GM23338 (cell line): ENCODE data around the gene CEP57. TPM values are rescaled to one million over a fixed set of nuclear protein-coding genes. Genes with fewer than 3 reads are reported as not detected.

Experiments
- ATAC-seq: fragments of 200-7000 bp; cut with Tn5 transposase; 3 replicates; pipeline ENCODE4 v1.9.1; 2020
- DNase-seq: peaks from one replicate; pipeline ENCODE4 v3.0.0-alpha.2; 2015; ENCODE audit warnings: low spot score
- H2AFZ ChIP-seq: fragments of 200-600 bp; sonication (generic); 2 replicates; pipeline ENCODE4 v1.8.0; 2016; ENCODE audit warnings: antibody characterized with exemption, mild to moderate bottlenecking, moderate library complexity
- H3F3A ChIP-seq: fragments of 200-600 bp; sonication (generic); replicated peaks from 2 replicates; pipeline ENCODE4 v1.8.0; 2017; ENCODE audit warnings: antibody characterized with exemption, mixed run types, low read depth
- H3K27ac ChIP-seq: fragments of 200-600 bp; sonication (generic); 2 replicates; pipeline ENCODE4 v1.6.1; 2016; ENCODE audit warnings: low read depth
- H3K27me3 ChIP-seq: fragments of 200-600 bp; sonication (generic); 2 replicates; pipeline ENCODE4 v1.8.0; 2016; ENCODE audit warnings: mild to moderate bottlenecking, mixed run types, moderate library complexity; ENCODE audit not compliant: insufficient read depth
- H3K36me3 ChIP-seq: fragments of 200-600 bp; sonication (generic); 2 replicates; pipeline ENCODE4 v1.8.0; 2016; ENCODE audit warnings: mild to moderate bottlenecking; ENCODE audit not compliant: insufficient read depth
- H3K4me1 ChIP-seq: fragments of 200-600 bp; sonication (generic); 2 replicates; pipeline ENCODE4 v1.8.0; 2016; ENCODE audit warnings: mild to moderate bottlenecking, moderate library complexity; ENCODE audit not compliant: insufficient read depth
- H3K4me2 ChIP-seq: fragments of 200-600 bp; sonication (generic); 2 replicates; pipeline ENCODE4 v1.7.1; 2017; ENCODE audit warnings: mixed run types
- H3K4me3 ChIP-seq: fragments of 200-600 bp; sonication (generic); 2 replicates; pipeline ENCODE4 v1.6.1; 2016; ENCODE audit warnings: mixed run types
- H3K79me2 ChIP-seq: fragments of 200-600 bp; sonication (generic); replicated peaks from 2 replicates; pipeline ENCODE4 v1.8.0; 2017; ENCODE audit warnings: mild to moderate bottlenecking; ENCODE audit not compliant: insufficient read depth
- H3K9me2 ChIP-seq: fragments of 200-600 bp; sonication (generic); 2 replicates; pipeline ENCODE4 v1.8.0; 2017; ENCODE audit not compliant: insufficient read depth
- H4K20me1 ChIP-seq: fragments of 200-600 bp; sonication (generic); replicated peaks from 2 replicates; pipeline ENCODE4 v1.8.0; 2017; ENCODE audit warnings: mild to moderate bottlenecking; ENCODE audit not compliant: insufficient read depth
- H3K27ac Mint-ChIP-seq: 2 replicates; pipeline ENCODE4 v1.8.0; 2020; ENCODE audit warnings: inconsistent platforms, mild to moderate bottlenecking, moderate library complexity, mixed read lengths
- H3K27me3 Mint-ChIP-seq: 3 replicates; pipeline ENCODE4 v1.8.0; 2022; ENCODE audit warnings: low read depth, mild to moderate bottlenecking, moderate library complexity, mixed read lengths, inconsistent platforms; ENCODE audit not compliant: insufficient read depth, poor library complexity
- H3K36me3 Mint-ChIP-seq: 3 replicates; pipeline ENCODE4 v1.8.0; 2021; ENCODE audit warnings: low read depth, mild to moderate bottlenecking, inconsistent platforms, moderate library complexity, mixed read lengths
- H3K4me1 Mint-ChIP-seq: 3 replicates; pipeline ENCODE4 v1.8.0; 2020; ENCODE audit warnings: mild to moderate bottlenecking, inconsistent platforms, mixed read lengths
- H3K4me3 Mint-ChIP-seq: 3 replicates; pipeline ENCODE4 v1.8.0; 2021; ENCODE audit warnings: moderate library complexity, mild to moderate bottlenecking, inconsistent platforms, mixed read lengths
- H3K9me3 Mint-ChIP-seq: 3 replicates; pipeline ENCODE4 v1.8.0; 2020; ENCODE audit warnings: moderate library complexity, mild to moderate bottlenecking, inconsistent platforms, mixed read lengths
- JUNB ChIP-seq: IDR thresholded peaks from one replicate; pipeline ENCODE4 v1.6.1; 2016; ENCODE audit warnings: antibody characterized with exemption; ENCODE audit not compliant: unreplicated experiment
- NANOG ChIP-seq: IDR thresholded peaks from 2 replicates; pipeline ENCODE4 v1.6.1; 2016; ENCODE audit warnings: antibody characterized with exemption, borderline replicate concordance
- REST ChIP-seq: IDR thresholded peaks from one replicate; pipeline ENCODE4 v1.6.1; 2018; ENCODE audit warnings: antibody characterized with exemption; ENCODE audit not compliant: unreplicated experiment
- polyA plus RNA-seq: library from polyadenylated mRNA; unstranded; fragments of >200 nt; fragmentation: Nextera tagmentation; extraction: Ambion mirVana; gene quantifications from 2 replicates; pipeline ENCODE4 v1.2.1, GENCODE V29; 2016
- total RNA-seq: library from RNA; depleted of rRNA; stranded (reverse); fragments of >200 nt; shearing (Covaris generic); gene quantifications from 2 replicates; pipeline ENCODE4 v1.2.3, GENCODE V29; 2014
- TF ChIP-seq, protein P1 (sequence below): fragments of 250-450 bp; sonication (Bioruptor Pico); IDR thresholded peaks from 2 replicates; pipeline ENCODE4 v1.5.0; 2020; ENCODE audit warnings: mild to moderate bottlenecking, moderate library complexity
- TF ChIP-seq, protein P2 (sequence below): IDR thresholded peaks from 2 replicates; pipeline ENCODE4 v1.6.1; 2016; ENCODE audit warnings: antibody characterized with exemption
- TF ChIP-seq, protein P3 (sequence below), 2 experiments: fragments of 200-600 bp in 1 of 2; sonication (generic) in 1 of 2; conservative IDR thresholded peaks; 2 replicates each; pipeline versions ENCODE4 v1.5.1 to v1.6.1; 2016 to 2017; ENCODE audit warnings: antibody characterized with exemption in 2 of 2, low read depth in 2 of 2, mild to moderate bottlenecking in 2 of 2, moderate library complexity in 1 of 2

Gene CEP57
- total and polyA plus RNA-seq, 2 experiments from 2014 or later = 76.2 to 124 TPM

- Mint-ChIP-seq H3K27ac (no peak overlapping the region), H3K27me3 (no peaks in the 10 kb centered on the region), H3K36me3 (peaks cover 74% of the 10 kb centered on the region), H3K9me3 (no peaks in the 10 kb centered on the region), H3K4me3 (no peak overlapping the region), H3K4me1 (no peaks in the 10 kb centered on the region)
- no peak for TF ChIP-seq JUNB
- TF ChIP-seq, protein P1, sequence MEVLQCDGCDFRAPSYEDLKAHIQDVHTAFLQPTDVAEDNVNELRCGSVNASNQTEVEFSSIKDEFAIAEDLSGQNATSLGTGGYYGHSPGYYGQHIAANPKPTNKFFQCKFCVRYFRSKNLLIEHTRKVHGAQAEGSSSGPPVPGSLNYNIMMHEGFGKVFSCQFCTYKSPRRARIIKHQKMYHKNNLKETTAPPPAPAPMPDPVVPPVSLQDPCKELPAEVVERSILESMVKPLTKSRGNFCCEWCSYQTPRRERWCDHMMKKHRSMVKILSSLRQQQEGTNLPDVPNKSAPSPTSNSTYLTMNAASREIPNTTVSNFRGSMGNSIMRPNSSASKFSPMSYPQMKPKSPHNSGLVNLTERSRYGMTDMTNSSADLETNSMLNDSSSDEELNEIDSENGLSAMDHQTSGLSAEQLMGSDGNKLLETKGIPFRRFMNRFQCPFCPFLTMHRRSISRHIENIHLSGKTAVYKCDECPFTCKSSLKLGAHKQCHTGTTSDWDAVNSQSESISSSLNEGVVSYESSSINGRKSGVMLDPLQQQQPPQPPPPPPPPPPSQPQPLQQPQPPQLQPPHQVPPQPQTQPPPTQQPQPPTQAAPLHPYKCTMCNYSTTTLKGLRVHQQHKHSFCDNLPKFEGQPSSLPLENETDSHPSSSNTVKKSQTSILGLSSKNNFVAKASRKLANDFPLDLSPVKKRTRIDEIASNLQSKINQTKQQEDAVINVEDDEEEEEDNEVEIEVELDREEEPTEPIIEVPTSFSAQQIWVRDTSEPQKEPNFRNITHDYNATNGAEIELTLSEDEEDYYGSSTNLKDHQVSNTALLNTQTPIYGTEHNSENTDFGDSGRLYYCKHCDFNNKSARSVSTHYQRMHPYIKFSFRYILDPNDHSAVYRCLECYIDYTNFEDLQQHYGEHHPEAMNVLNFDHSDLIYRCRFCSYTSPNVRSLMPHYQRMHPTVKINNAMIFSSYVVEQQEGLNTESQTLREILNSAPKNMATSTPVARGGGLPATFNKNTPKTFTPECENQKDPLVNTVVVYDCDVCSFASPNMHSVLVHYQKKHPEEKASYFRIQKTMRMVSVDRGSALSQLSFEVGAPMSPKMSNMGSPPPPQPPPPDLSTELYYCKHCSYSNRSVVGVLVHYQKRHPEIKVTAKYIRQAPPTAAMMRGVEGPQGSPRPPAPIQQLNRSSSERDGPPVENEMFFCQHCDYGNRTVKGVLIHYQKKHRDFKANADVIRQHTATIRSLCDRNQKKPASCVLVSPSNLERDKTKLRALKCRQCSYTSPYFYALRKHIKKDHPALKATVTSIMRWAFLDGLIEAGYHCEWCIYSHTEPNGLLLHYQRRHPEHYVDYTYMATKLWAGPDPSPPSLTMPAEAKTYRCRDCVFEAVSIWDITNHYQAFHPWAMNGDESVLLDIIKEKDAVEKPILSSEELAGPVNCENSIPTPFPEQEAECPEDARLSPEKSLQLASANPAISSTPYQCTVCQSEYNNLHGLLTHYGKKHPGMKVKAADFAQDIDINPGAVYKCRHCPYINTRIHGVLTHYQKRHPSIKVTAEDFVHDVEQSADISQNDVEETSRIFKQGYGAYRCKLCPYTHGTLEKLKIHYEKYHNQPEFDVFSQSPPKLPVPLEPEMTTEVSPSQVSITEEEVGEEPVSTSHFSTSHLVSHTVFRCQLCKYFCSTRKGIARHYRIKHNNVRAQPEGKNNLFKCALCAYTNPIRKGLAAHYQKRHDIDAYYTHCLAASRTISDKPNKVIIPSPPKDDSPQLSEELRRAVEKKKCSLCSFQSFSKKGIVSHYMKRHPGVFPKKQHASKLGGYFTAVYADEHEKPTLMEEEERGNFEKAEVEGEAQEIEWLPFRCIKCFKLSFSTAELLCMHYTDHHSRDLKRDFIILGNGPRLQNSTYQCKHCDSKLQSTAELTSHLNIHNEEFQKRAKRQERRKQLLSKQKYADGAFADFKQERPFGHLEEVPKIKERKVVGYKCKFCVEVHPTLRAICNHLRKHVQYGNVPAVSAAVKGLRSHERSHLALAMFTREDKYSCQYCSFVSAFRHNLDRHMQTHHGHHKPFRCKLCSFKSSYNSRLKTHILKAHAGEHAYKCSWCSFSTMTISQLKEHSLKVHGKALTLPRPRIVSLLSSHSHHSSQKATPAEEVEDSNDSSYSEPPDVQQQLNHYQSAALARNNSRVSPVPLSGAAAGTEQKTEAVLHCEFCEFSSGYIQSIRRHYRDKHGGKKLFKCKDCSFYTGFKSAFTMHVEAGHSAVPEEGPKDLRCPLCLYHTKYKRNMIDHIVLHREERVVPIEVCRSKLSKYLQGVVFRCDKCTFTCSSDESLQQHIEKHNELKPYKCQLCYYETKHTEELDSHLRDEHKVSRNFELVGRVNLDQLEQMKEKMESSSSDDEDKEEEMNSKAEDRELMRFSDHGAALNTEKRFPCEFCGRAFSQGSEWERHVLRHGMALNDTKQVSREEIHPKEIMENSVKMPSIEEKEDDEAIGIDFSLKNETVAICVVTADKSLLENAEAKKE (CRISPR knock-in tag) = no peak
- TF ChIP-seq, protein P2, sequence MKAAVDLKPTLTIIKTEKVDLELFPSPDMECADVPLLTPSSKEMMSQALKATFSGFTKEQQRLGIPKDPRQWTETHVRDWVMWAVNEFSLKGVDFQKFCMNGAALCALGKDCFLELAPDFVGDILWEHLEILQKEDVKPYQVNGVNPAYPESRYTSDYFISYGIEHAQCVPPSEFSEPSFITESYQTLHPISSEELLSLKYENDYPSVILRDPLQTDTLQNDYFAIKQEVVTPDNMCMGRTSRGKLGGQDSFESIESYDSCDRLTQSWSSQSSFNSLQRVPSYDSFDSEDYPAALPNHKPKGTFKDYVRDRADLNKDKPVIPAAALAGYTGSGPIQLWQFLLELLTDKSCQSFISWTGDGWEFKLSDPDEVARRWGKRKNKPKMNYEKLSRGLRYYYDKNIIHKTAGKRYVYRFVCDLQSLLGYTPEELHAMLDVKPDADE = no peak
- TF ChIP-seq NANOG = no peak
- TF ChIP-seq, protein P3, sequence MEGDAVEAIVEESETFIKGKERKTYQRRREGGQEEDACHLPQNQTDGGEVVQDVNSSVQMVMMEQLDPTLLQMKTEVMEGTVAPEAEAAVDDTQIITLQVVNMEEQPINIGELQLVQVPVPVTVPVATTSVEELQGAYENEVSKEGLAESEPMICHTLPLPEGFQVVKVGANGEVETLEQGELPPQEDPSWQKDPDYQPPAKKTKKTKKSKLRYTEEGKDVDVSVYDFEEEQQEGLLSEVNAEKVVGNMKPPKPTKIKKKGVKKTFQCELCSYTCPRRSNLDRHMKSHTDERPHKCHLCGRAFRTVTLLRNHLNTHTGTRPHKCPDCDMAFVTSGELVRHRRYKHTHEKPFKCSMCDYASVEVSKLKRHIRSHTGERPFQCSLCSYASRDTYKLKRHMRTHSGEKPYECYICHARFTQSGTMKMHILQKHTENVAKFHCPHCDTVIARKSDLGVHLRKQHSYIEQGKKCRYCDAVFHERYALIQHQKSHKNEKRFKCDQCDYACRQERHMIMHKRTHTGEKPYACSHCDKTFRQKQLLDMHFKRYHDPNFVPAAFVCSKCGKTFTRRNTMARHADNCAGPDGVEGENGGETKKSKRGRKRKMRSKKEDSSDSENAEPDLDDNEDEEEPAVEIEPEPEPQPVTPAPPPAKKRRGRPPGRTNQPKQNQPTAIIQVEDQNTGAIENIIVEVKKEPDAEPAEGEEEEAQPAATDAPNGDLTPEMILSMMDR (conservative IDR thresholded peaks at IDR 0.05; ENCODE audit: low read depth in 2 of 2) = no peak
- no peak for TF ChIP-seq REST
- H3K4me2 ChIP-seq = no peak overlapping the region
- no peaks in the 10 kb centered on the region for H3K27me3 ChIP-seq
- H4K20me1 ChIP-seq = no peaks in the 10 kb centered on the region
- no peak overlapping the region for H3K4me3 ChIP-seq
- no peak overlapping the region for H2AFZ ChIP-seq
- no peaks in the 10 kb centered on the region for H3K9me2 ChIP-seq
- H3K36me3 ChIP-seq = peaks cover 71% of the 10 kb centered on the region
- H3K27ac ChIP-seq = no peak overlapping the region
- H3K79me2 ChIP-seq = no peaks in the 10 kb centered on the region
- ATAC-seq (no peak), DNase-seq (no peak)
- no peaks in the 10 kb centered on the region for H3F3A ChIP-seq
- no peaks in the 10 kb centered on the region for H3K4me1 ChIP-seq
Observed at GRCh38 chr11:95778699-95779098, 11.6 kb upstream of the CEP57 start.
